Vagina (tissue), 2 donors: ENCODE data around the gene ERCC5.

Experiments
- CTCF ChIP-seq, 3 experiments: fragments of 450-650 bp in 2 of 3; fragments of 200-600 bp in 1 of 3; sonication (generic) in 1 of 3; IDR thresholded peaks; one replicate each; pipeline ENCODE4 v1.5.1; 2017 to 2019; ENCODE audit warnings: antibody characterized with exemption in 3 of 3, mild to moderate bottlenecking in 2 of 3, moderate library complexity in 2 of 3
- POLR2A ChIP-seq, 2 donors: fragments of 450-650 bp; IDR thresholded peaks; one replicate each; pipeline ENCODE4 v1.6.1; 2017; ENCODE audit warnings: antibody characterized with exemption in 2 of 2, mild to moderate bottlenecking in 2 of 2, moderate library complexity in 2 of 2
- POLR2AphosphoS5 ChIP-seq, 2 donors: sonication (generic); formaldehyde crosslinking; IDR thresholded peaks; one replicate each; pipeline ENCODE4 v1.9.0; 2017; ENCODE audit warnings: antibody characterized with exemption in 2 of 2, mild to moderate bottlenecking in 2 of 2, low read depth in 1 of 2; ENCODE audit not compliant: insufficient read depth in 1 of 2

- TF ChIP-seq CTCF (IDR thresholded peaks at IDR 0.05): no peak
- no peak for TF ChIP-seq POLR2A (IDR thresholded peaks at IDR 0.05)
- no peak for TF ChIP-seq POLR2AphosphoS5 (IDR thresholded peaks at IDR 0.05; ENCODE audit: insufficient read depth in 1 of 2, low read depth in 1 of 2)
These were observed 26.7 kb downstream of the ERCC5 start for GRCh38 chr13:102872531-102872930.
